ENCODE data around the gene HGF.
A peak's percentile ranks its signal among the peaks of the same experiment; 100 is the strongest.
"Not testable (repeated sequence)": the region's sequence is repeated elsewhere in the genome, so short reads cannot be mapped to it uniquely, and the experiment has no call there.

Gene HGF

DNA sequence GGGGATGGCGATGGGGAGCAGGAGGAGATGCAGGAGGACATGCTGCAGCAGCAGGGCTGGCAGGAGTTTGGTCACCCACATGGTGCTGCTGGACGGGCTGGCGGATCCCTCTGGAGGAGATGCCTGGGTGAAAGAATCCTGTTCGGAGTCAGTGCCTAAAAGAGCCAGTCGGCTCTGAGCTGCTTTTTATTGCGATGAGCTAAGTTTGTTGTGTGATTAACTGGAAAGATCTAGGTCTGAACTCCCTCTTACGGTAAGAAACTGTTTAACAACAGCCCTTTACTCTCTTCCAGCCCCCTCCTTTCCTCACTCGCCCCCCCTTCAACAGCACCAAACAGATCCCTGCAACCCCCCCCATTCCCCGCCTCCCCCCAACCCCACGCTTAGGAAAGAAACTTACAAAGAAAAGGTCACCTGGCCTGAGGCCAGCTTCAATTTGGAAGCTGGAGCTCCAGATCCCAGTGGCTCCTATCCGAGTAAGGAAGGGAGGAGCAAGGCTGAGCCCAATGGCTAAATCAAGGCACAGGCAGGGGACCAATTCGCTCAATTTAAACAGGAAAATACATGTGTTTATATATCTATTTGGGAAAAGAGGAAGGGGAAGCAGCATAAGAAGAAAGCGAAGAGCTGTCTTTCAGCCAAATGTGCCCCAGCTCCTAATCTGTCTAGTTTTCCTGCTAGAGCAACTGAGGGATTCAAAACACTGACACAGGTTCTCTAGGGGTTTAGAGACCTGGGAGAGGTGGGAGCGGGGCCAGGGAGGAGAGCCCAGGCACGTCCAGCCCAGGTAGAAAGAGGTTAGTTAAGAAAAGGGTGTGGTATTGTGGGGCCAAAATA, at the start of gene HGF:
TSS of gene HGF (minus strand) at position 157 of the 837 bp plus-strand sequence. CDS start at position 81, 76 bp downstream.
- Histone ChIP-seq H3K27ac (ENCODE audit: low read depth, low read length) (peak within 1 kb of the TSS; percentile 23), H3K27me3 (ENCODE audit: insufficient read depth, low read length) (no peaks in the 10 kb centered on the region), H2AFZ (ENCODE audit: low read length, unreplicated experiment) (peak within 1 kb of the TSS; percentile 91), H3K36me3 (ENCODE audit: insufficient read depth, low read length) (no peaks in the 10 kb centered on the region), H3K79me2 (ENCODE audit: control insufficient read depth, insufficient read depth, low read length, unreplicated experiment) (peaks cover 36% of the 10 kb centered on the region), H3K4me3 (ENCODE audit: low read depth, low read length) (peak within 1 kb of the TSS; percentile 84), H3K4me1 (ENCODE audit: control insufficient read depth, insufficient read depth, low read length, unreplicated experiment) (peaks cover 21% of the 10 kb centered on the region)

DNA sequence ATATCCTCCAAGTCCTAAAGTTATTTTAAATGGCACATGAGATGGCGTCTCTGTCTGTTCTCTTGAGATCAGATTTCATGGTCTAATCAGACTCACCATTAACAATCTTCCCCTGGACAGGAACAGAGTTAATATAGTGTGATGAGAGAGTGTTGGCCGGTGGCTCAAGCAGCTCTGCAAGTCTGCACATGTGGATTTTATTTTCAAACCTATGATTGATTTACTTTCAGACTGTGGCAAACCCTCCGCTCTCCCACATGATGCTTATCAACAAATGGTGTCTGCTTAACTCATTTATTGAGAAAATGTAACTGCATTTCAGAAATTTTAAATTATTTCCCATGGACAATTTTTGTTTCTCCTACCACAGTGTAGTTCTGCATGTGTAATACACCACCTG, 46.5 kb upstream of the HGF start:
- Histone ChIP-seq H3K4me3 (ENCODE audit: low read depth, low read length) (no peak overlapping the region), H3K4me1 (ENCODE audit: control insufficient read depth, insufficient read depth, low read length, unreplicated experiment) (no peaks in the 10 kb centered on the region), H3K36me3 (ENCODE audit: insufficient read depth, low read length) (no peaks in the 10 kb centered on the region), H3K79me2 (ENCODE audit: control insufficient read depth, insufficient read depth, low read length, unreplicated experiment) (no peaks in the 10 kb centered on the region), H3K27me3 (ENCODE audit: insufficient read depth, low read length) (no peaks in the 10 kb centered on the region), H3K27ac (ENCODE audit: low read depth, low read length) (no peak overlapping the region), H2AFZ (ENCODE audit: low read length, unreplicated experiment) (no peak overlapping the region)

DNA sequence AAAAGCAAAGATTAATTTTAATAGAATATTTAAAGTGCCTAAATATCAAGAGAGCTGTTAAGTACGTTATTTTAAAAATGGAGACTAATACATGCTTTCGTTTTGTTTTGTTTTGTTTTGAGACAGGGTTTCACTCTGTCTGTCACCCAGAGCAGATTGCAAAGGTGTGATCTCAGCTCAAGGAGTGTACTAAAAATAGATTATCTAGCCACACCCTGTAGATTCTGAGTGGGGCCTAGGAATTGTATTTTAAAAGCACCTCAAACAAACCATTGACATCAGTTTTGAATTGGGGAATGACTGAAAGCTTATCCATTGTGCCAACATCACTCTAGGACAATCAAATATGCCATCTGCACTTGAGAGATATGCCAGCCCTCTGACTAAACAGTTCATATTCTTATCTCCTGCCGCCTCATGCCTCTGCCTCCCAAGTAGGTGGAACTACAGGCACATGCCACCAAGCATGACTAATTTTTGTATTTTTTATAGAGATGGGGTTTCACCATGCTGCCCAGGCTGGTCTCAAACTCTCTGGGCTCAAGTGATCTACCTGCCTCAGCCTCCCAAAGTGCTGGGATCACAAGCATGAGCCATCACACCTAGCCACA, 43.1 kb upstream of the HGF start:
- H3K4me3 ChIP-seq (ENCODE audit: low read depth, low read length); H3K4me1 ChIP-seq (ENCODE audit: control insufficient read depth, insufficient read depth, low read length, unreplicated experiment); H2AFZ ChIP-seq (ENCODE audit: low read length, unreplicated experiment): not testable (repeated sequence)

DNA sequence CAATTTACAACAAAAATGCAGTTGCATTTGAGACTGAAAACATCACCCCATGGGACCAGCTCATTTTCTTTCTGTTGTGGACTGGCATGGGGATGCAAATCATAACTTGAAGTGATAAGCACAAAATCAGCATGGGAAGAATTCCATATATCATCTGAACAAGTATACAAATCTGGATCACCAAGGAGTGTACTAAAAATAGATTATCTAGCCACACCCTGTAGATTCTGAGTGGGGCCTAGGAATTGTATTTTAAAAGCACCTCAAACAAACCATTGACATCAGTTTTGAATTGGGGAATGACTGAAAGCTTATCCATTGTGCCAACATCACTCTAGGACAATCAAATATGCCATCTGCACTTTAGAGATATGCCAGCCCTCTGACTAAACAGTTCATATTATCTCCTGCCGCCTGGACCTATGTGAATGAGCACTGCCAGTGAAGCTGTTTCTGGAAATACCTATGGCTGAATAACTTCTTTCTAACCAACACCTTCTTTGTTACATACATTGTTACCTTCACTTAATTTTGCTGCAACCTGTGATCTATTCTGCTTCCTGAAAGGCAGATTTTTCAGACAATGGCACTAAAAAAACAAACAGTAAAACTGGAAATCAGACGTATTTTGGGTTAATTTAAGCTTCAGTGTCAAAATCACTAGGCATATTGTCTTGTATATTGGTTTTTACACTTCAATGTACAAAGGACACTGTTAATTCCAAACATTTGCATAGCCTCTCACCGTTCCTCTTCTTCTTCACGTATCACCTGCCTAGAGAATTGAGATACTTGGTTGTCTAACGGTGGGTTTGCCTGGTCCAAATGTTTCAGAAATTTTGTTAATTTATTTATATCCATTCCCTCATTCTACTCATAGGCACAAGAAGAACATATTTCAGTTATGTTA, 42.4 kb upstream of the HGF start:
- H3K27me3 ChIP-seq (ENCODE audit: insufficient read depth, low read length): no peaks in the 10 kb centered on the region
- no peaks in the 10 kb centered on the region for H3K79me2 ChIP-seq (ENCODE audit: control insufficient read depth, insufficient read depth, low read length, unreplicated experiment)
- no peaks in the 10 kb centered on the region for H3K4me1 ChIP-seq (ENCODE audit: control insufficient read depth, insufficient read depth, low read length, unreplicated experiment)
- H2AFZ ChIP-seq (ENCODE audit: low read length, unreplicated experiment): no peak overlapping the region
- no peak overlapping the region for H3K27ac ChIP-seq (ENCODE audit: low read depth, low read length)
- H3K36me3 ChIP-seq (ENCODE audit: insufficient read depth, low read length): no peaks in the 10 kb centered on the region
- no peak overlapping the region for H3K4me3 ChIP-seq (ENCODE audit: low read depth, low read length)

More for the DNA sequence above, 43.1 kb upstream of the HGF start:
- H3K79me2 ChIP-seq (ENCODE audit: control insufficient read depth, insufficient read depth, low read length, unreplicated experiment); H3K27me3 ChIP-seq (ENCODE audit: insufficient read depth, low read length); H3K36me3 ChIP-seq (ENCODE audit: insufficient read depth, low read length); H3K27ac ChIP-seq (ENCODE audit: low read depth, low read length): not testable (repeated sequence)

DNA sequence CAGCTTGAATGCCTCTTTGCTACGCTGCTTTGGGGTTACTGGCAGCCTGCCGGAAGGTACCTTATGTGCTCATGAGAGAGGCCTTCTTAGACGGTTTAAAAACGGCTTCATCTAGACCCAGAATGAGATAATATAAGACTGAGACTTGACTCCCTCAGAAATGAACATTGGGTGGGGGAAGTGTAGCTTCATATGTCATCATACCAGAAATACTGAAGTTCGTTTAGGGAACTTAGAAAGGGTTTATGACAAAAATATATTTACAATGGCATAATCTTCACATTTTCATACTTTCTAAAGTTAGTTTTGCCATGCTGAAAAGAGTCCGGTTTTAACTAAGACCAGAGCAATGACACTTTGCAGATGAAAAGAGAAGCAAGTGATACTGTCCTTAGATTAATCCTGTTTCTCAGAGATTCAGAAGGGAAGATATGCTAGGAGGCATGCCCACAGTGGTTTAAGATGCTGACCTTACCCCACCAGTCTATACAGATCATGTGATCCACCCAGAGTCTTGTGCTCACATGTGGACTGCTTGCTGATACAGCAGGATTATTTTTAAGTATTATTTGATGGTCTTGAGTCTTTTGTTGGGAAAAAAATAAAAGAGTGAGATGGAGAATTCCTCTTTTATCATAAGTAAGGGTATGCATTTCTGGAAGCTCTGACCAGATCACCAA, 40.8 kb upstream of the HGF start:
- Histone ChIP-seq H3K79me2 (ENCODE audit: control insufficient read depth, insufficient read depth, low read length, unreplicated experiment) (no peaks in the 10 kb centered on the region), H3K4me1 (ENCODE audit: control insufficient read depth, insufficient read depth, low read length, unreplicated experiment) (no peaks in the 10 kb centered on the region), H2AFZ (ENCODE audit: low read length, unreplicated experiment) (no peak overlapping the region), H3K27ac (ENCODE audit: low read depth, low read length) (no peak overlapping the region), H3K36me3 (ENCODE audit: insufficient read depth, low read length) (no peaks in the 10 kb centered on the region), H3K4me3 (ENCODE audit: low read depth, low read length) (no peak overlapping the region), H3K27me3 (ENCODE audit: insufficient read depth, low read length) (no peaks in the 10 kb centered on the region)

DNA sequence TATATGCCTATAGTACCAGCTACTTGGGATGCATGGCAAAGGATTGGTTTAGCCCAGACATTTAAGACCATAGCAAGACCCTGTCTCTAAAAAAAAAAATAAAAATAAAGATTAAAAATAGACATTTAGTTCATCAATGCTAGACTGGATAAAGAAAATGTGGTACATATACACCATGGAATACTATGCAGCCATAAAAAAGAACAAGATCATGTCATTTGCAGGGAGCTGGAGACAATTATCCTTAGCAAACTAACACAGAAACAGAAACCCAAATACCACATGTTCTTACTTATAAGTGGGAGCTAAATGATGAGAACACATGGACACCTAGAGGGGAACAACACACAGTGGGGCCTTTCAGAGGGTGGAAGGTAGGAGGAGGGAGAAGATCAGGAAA, 38.5 kb upstream of the HGF start:
- H3K27ac ChIP-seq (ENCODE audit: low read depth, low read length); H3K27me3 ChIP-seq (ENCODE audit: insufficient read depth, low read length); H3K79me2 ChIP-seq (ENCODE audit: control insufficient read depth, insufficient read depth, low read length, unreplicated experiment); H3K4me1 ChIP-seq (ENCODE audit: control insufficient read depth, insufficient read depth, low read length, unreplicated experiment); H3K36me3 ChIP-seq (ENCODE audit: insufficient read depth, low read length); H3K4me3 ChIP-seq (ENCODE audit: low read depth, low read length); H2AFZ ChIP-seq (ENCODE audit: low read length, unreplicated experiment): not testable (repeated sequence)

DNA sequence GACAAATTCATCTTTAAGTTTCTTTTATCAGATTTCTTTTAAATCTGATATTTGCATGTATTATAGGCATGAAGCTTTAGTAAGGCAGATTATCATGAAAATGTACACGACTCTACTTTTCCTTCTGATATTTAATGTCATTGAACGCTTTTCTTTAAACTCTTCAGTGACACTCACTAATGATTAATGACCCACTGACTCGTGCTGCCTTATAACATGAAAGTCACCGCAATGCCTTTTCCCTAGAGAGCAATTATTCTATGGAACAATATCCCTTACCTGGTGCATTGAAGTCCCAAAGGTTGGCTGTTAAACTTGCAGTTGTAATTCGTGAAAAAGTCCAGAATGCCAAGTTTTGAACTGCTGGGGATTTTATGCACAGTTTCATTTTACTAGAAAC, 33.4 kb upstream of the HGF start:
- Histone ChIP-seq H3K27me3 (ENCODE audit: insufficient read depth, low read length) (no peaks in the 10 kb centered on the region), H3K36me3 (ENCODE audit: insufficient read depth, low read length) (no peaks in the 10 kb centered on the region), H3K79me2 (ENCODE audit: control insufficient read depth, insufficient read depth, low read length, unreplicated experiment) (no peaks in the 10 kb centered on the region), H3K4me1 (ENCODE audit: control insufficient read depth, insufficient read depth, low read length, unreplicated experiment) (no peaks in the 10 kb centered on the region), H2AFZ (ENCODE audit: low read length, unreplicated experiment) (no peak overlapping the region), H3K4me3 (ENCODE audit: low read depth, low read length) (no peak overlapping the region), H3K27ac (ENCODE audit: low read depth, low read length) (no peak overlapping the region)

DNA sequence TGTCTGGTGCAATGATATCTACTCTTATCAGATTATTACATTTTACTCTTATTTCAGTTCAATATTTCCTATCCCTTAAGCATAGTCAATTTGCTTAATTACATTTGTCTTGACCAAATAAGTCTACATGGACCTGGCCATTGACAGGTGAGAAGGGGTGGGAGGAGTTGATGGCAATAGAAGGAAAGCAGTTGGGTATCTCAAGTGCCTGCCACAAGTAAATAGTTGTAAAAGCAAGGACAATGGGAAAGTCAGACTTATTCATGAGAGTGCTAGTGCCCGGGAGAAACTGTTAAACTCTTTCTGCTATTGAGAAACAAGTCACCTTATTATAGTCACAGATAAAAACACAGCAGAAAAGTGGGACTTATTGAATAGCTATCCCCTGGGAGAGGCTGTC, 32.4 kb upstream of the HGF start:
- Histone ChIP-seq H3K27me3 (ENCODE audit: insufficient read depth, low read length) (no peaks in the 10 kb centered on the region), H3K4me1 (ENCODE audit: control insufficient read depth, insufficient read depth, low read length, unreplicated experiment) (no peaks in the 10 kb centered on the region), H3K27ac (ENCODE audit: low read depth, low read length) (no peak overlapping the region), H3K36me3 (ENCODE audit: insufficient read depth, low read length) (no peaks in the 10 kb centered on the region), H2AFZ (ENCODE audit: low read length, unreplicated experiment) (no peak overlapping the region), H3K4me3 (ENCODE audit: low read depth, low read length) (no peak overlapping the region), H3K79me2 (ENCODE audit: control insufficient read depth, insufficient read depth, low read length, unreplicated experiment) (no peaks in the 10 kb centered on the region)

DNA sequence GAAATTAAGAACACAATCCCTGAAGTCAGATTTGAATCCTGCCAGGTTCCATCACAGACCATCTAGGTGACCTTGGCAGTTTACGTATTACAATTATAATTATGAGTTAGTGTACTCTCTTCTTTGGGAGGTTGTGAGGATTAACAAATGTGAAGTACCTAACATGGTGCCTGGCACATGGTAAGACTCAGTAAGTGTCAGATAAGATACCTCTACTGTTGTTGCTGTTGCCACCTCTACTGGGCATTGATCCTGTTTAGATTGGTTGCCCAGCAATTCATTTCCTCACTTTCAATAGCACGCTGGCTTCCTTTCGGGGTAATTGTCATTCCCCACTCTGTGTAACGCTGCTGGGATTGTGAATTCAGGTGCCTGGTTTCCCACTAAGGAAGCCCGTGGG, 31.7 kb upstream of the HGF start:
- no peaks in the 10 kb centered on the region for H3K27me3 ChIP-seq (ENCODE audit: insufficient read depth, low read length)
- no peak overlapping the region for H2AFZ ChIP-seq (ENCODE audit: low read length, unreplicated experiment)
- H3K4me1 ChIP-seq (ENCODE audit: control insufficient read depth, insufficient read depth, low read length, unreplicated experiment): no peaks in the 10 kb centered on the region
- H3K4me3 ChIP-seq (ENCODE audit: low read depth, low read length): no peak overlapping the region
- no peaks in the 10 kb centered on the region for H3K36me3 ChIP-seq (ENCODE audit: insufficient read depth, low read length)
- H3K79me2 ChIP-seq (ENCODE audit: control insufficient read depth, insufficient read depth, low read length, unreplicated experiment): no peaks in the 10 kb centered on the region
- no peak overlapping the region for H3K27ac ChIP-seq (ENCODE audit: low read depth, low read length)

All from ACC112 (cell line).